22Rv1 (cell line): ENCODE measurements around the gene PARD3.

Experiments
- CTCF ChIP-seq: fragments of 450-650 bp; IDR thresholded peaks from 2 replicates; pipeline ENCODE4 v1.5.1; 2017; ENCODE audit warnings: mild to moderate bottlenecking
- ZFX ChIP-seq: fragments of 450-650 bp; IDR thresholded peaks from 2 replicates; pipeline ENCODE4 v1.6.1; 2017; ENCODE audit warnings: antibody characterized with exemption, borderline replicate concordance

GRCh38 chr10:34139559-34139958 is 675.5 kb downstream of the PARD3 start:
- TF ChIP-seq CTCF (no peak), ZFX (no peak)
